Measurements from ENCODE around the gene VASH1. TPM values are rescaled to one million over a fixed set of nuclear protein-coding genes. Genes with fewer than 3 reads are reported as not detected.

VASH1 gene
- total and polyA plus RNA-seq, 2 of the 13 experiments (the other 11 are each of a cell fraction or from before 2014, with no cell fraction given), result 0.11 to 0.24 TPM

GRCh38 chr14:76812422-76813383 is 51.4 kb downstream of the VASH1 start, which contains the start of gene ANGEL1 (continued):
- TF ChIP-seq PAXIP1 (CRISPR knock-in tag; conservative IDR thresholded peaks at IDR 0.05) (peak; percentile 57), MYC (CRISPR knock-in tag; IDR thresholded peaks at IDR 0.05; ENCODE audit: borderline replicate concordance) (peak; percentile 98), BCL6 (CRISPR knock-in tag; IDR thresholded peaks at IDR 0.05) (no peak), ZNF513 (CRISPR knock-in tag; conservative IDR thresholded peaks at IDR 0.05) (no peak), ZNF274 (CRISPR knock-in tag; IDR thresholded peaks at IDR 0.05) (peak; percentile 45), GRHL1 (CRISPR knock-in tag; conservative IDR thresholded peaks at IDR 0.05) (no peak), CAMTA2 (CRISPR knock-in tag; IDR thresholded peaks at IDR 0.05; ENCODE audit: borderline replicate concordance) (0 out of 2 replicates have a peak, but pooled peaks have one; percentile 52), ZFP1 (CRISPR knock-in tag; IDR thresholded peaks at IDR 0.05) (no peak), MXD1 (CRISPR knock-in tag; IDR thresholded peaks at IDR 0.05) (peak; percentile 55; the same call in 1 of the 2 replicates), ZNF331 (CRISPR knock-in tag; IDR thresholded peaks at IDR 0.05) (peak; percentile 85), ZNF782 (CRISPR knock-in tag; IDR thresholded peaks at IDR 0.05; ENCODE audit: borderline replicate concordance) (peak; percentile 8; the same call in 1 of the 2 replicates), ARNTL (CRISPR knock-in tag; IDR thresholded peaks at IDR 0.05) (peak; percentile 85), ATF4 (CRISPR knock-in tag; IDR thresholded peaks at IDR 0.05) (0 out of 4 replicates have a peak, but pooled peaks of 1 of the 2 experiments have one; percentile 32), HOXA7 (CRISPR knock-in tag; IDR thresholded peaks at IDR 0.05) (no peak)
